K562 (cell line): ENCODE data around the gene LY6G6F. TPM values are rescaled to one million over a fixed set of nuclear protein-coding genes. Genes with fewer than 3 reads are reported as not detected.

Experiments used
- ATF4 ChIP-seq: fragments of 450-650 bp; formaldehyde crosslinking; IDR thresholded peaks from 2 replicates; pipeline ENCODE4 v1.4.0; 2022; ENCODE audit warnings: mild to moderate bottlenecking, moderate library complexity
- CEBPZ ChIP-seq: fragments of 150-350 bp; IDR thresholded peaks from 2 replicates; pipeline ENCODE4 v1.6.1; 2014; ENCODE audit warnings: low read depth, mild to moderate bottlenecking, low read length, borderline replicate concordance
- E4F1 ChIP-seq: fragments of 250-450 bp; sonication (Bioruptor Pico); IDR thresholded peaks from 2 replicates; pipeline ENCODE4 v1.5.0; 2021; ENCODE audit warnings: mild to moderate bottlenecking, borderline replicate concordance
- EZH2 ChIP-seq: IDR thresholded peaks from 2 replicates; pipeline ENCODE4 v1.6.1; 2012; ENCODE audit warnings: low read depth, mild to moderate bottlenecking, inconsistent platforms, low read length, borderline replicate concordance
- HMGN3 ChIP-seq: IDR thresholded peaks from 2 replicates; pipeline ENCODE4 v1.6.1; 2011; ENCODE audit warnings: borderline replicate concordance, low read depth, mild to moderate bottlenecking, mixed read lengths, low read length; ENCODE audit not compliant: insufficient read length; ENCODE audit errors: extremely low read depth
- IRF1 ChIP-seq: sonication (generic); formaldehyde crosslinking; IDR thresholded peaks from 2 replicates; pipeline ENCODE4 v1.8.0; 2022; ENCODE audit warnings: missing genetic modification reagents, mild to moderate bottlenecking, borderline replicate concordance
- JUNB ChIP-seq: fragments of 450-650 bp; formaldehyde crosslinking; conservative IDR thresholded peaks from 2 replicates; pipeline ENCODE4 v1.4.0; 2020; ENCODE audit warnings: mild to moderate bottlenecking
- L3MBTL2 ChIP-seq: fragments of 450-650 bp; IDR thresholded peaks from 2 replicates; pipeline ENCODE4 v1.6.1; 2016; ENCODE audit warnings: mild to moderate bottlenecking, moderate library complexity
- MLX ChIP-seq, 2 experiments: fragments of 450-650 bp in 1 of 2; sonication (generic) in 1 of 2; formaldehyde crosslinking; conservative IDR thresholded peaks; 2 replicates each; pipeline versions ENCODE4 v1.4.0 to v1.8.1; 2020 to 2022; ENCODE audit warnings: mild to moderate bottlenecking in 1 of 2, missing genetic modification reagents in 1 of 2
- RFX7 ChIP-seq: fragments of 250-450 bp; sonication (Bioruptor Pico); IDR thresholded peaks from 2 replicates; pipeline ENCODE4 v1.5.1; 2021; ENCODE audit warnings: mild to moderate bottlenecking
- SMARCA4 ChIP-seq: fragments of 450-650 bp; IDR thresholded peaks from 2 replicates; pipeline ENCODE4 v1.6.1; 2016
- TCF15 ChIP-seq: fragments of 250-450 bp; sonication (Bioruptor Pico); IDR thresholded peaks from 2 replicates; pipeline ENCODE4 v1.8.0; 2022; ENCODE audit warnings: moderate library complexity, mild to moderate bottlenecking, inconsistent platforms
- ZC3H4 ChIP-seq: sonication (generic); formaldehyde crosslinking; IDR thresholded peaks from 2 replicates; pipeline ENCODE4 v1.9.0; 2021; ENCODE audit warnings: missing genetic modification reagents, borderline replicate concordance
- ZFP36 ChIP-seq: fragments of 150-350 bp; IDR thresholded peaks from 2 replicates; pipeline ENCODE4 v1.6.1; 2018; ENCODE audit warnings: low read length, low read depth; ENCODE audit not compliant: partially characterized antibody
- polyA plus RNA-seq, 8 experiments: library from polyadenylated mRNA; depleted of rRNA in 4 of 8; stranded (reverse) in 5 of 8; unstranded in 3 of 8; fragments of >200 nt; fragmentation: Nextera tagmentation in 2 of 8; fragmentation: Illumina TruSeq in 1 of 8; extraction: Ambion mirVana in 2 of 8; extraction: Trizol in 1 of 8; gene quantifications; 2 replicates each; pipeline versions ENCODE4 v1.2.1 to v1.2.3, GENCODE V29; 2011 to 2014; ENCODE audit warnings: inconsistent platforms in 1 of 8, missing spikeins in 1 of 8
- total RNA-seq, 7 experiments: library from RNA; depleted of rRNA in 6 of 7; stranded (reverse); fragments of >200 nt in 6 of 7; fragmentation: Illumina TruSeq in 2 of 7; extraction: Trizol in 2 of 7; gene quantifications; 2 replicates each; pipeline versions ENCODE4 v1.2.1 to v1.2.3, GENCODE V29; 2011 to 2021; ENCODE audit warnings: low replicate concordance in 1 of 7

The LY6G6F gene
- total and polyA plus RNA-seq, 9 of the 15 experiments (the other 6 are each of a cell fraction or from before 2014, with no cell fraction given) = 0.14 to 0.50 (median 0.28) TPM; not detected in 2

- TF ChIP-seq ATF4 (no peak; the same call in 1 of the 2 replicates), HMGN3 (peak; percentile 63), EZH2 (no peak; the same call in 1 of the 2 replicates), SMARCA4 (peak; percentile 100), L3MBTL2 (no peak; the same call in 1 of the 2 replicates), MLX (CRISPR knock-in tag; conservative IDR thresholded peaks at IDR 0.05) (no peak), ZC3H4 (peak; percentile 33; the same call in 1 of the 2 replicates), JUNB (CRISPR knock-in tag) (peak; percentile 89), TCF15 (0 out of 2 replicates have a peak, but pooled peaks have one; percentile 8), ZFP36 (peak; percentile 97), IRF1 (CRISPR knock-in tag) (no peak), RFX7 (CRISPR knock-in tag) (no peak), E4F1 (CRISPR knock-in tag) (peak; percentile 15; the same call in 1 of the 2 replicates), CEBPZ (no peak)
These were observed 16.2 kb upstream of the LY6G6F start (continued) for GRCh38 chr6:31690231-31691077.
